Stomach smooth muscle (tissue), 2 donors: ENCODE data around the gene ASPHD2.
"Not testable (repeated sequence)": the region's sequence is repeated elsewhere in the genome, so short reads cannot be mapped to it uniquely, and the experiment has no call there.

Source experiments
- H3K27ac ChIP-seq: one replicate; pipeline ENCODE4 v1.7.0; 2013; ENCODE audit warnings: mild to moderate bottlenecking, low read length, inconsistent platforms
- H3K27me3 ChIP-seq, 2 donors: one replicate each; pipeline ENCODE4 v1.7.0; 2013; ENCODE audit warnings: low read length in 2 of 2; ENCODE audit not compliant: insufficient read depth in 2 of 2, control insufficient read depth in 1 of 2
- H3K36me3 ChIP-seq, 2 donors: one replicate each; pipeline ENCODE4 v1.7.0; 2013; ENCODE audit warnings: low read length in 2 of 2; ENCODE audit not compliant: control insufficient read depth in 2 of 2, insufficient read depth in 2 of 2
- H3K4me1 ChIP-seq: one replicate; pipeline ENCODE4 v1.7.0; 2013; ENCODE audit warnings: low read length; ENCODE audit not compliant: control insufficient read depth, insufficient read depth
- H3K4me3 ChIP-seq, 2 donors: one replicate each; pipeline ENCODE4 v1.7.0; 2013; ENCODE audit warnings: low read length in 2 of 2
- H3K9ac ChIP-seq, 2 donors: one replicate each; pipeline ENCODE4 v1.7.0; 2013; ENCODE audit warnings: low read length in 2 of 2, mild to moderate bottlenecking in 1 of 2
- H3K9me3 ChIP-seq, 2 donors: one replicate each; pipeline ENCODE4 v1.7.0; 2013; ENCODE audit warnings: low read length in 2 of 2; ENCODE audit not compliant: control insufficient read depth in 2 of 2
- donor health status: healthy.
- donor health status: Pancreatic carcinoma.

ASPHD2 gene

DNA sequence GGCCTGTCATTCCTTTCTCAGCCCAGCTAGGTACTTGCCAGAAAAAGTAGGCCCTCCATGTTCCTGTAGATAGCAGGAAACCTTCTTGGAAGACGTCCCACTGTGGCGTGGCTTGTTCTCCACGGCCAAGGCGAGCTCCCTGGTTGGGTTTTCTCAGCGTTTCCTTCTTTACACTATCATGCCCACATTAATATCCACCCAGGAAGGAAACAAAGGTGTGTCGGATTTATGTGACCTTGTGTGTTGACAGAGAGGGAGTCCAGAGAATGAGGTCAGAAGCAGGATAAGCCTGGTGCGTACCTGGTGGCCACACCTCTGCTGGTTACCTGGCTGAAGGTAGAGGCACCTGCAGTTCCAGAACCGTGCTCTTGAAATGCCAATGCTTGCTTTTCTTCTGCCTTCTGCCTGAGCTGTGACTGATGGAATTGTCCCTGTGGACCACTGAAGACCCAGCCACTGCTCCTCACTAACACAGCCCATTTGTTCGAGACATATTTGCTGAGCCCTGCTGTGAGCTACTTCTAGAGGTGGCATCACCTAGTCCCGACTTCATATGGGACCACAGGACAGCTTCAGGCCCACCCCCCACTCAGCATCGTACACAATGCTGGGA lies 7.9 kb downstream of the ASPHD2 start:
- Histone ChIP-seq H3K4me1 (no peaks in the 10 kb centered on the region), H3K27me3 (no peaks in the 10 kb centered on the region), H3K9ac (no peak overlapping the region), H3K27ac (no peak overlapping the region), H3K9me3 (no peaks in the 10 kb centered on the region), H3K36me3 (no peaks in the 10 kb centered on the region), H3K4me3 (no peak overlapping the region)

GRCh38 chr22:26437694-26438392 lies 8.8 kb downstream of the ASPHD2 start:
- Histone ChIP-seq H3K9me3 (no peaks in the 10 kb centered on the region), H3K27ac (no peak overlapping the region), H3K27me3 (no peaks in the 10 kb centered on the region), H3K36me3 (no peaks in the 10 kb centered on the region), H3K4me1 (no peaks in the 10 kb centered on the region), H3K9ac (no peak overlapping the region), H3K4me3 (no peak overlapping the region)

GRCh38 chr22:26438776-26439175 lies 9.7 kb downstream of the ASPHD2 start:
- H3K9ac ChIP-seq, H3K27me3 ChIP-seq, H3K9me3 ChIP-seq, H3K27ac ChIP-seq, H3K4me3 ChIP-seq, H3K36me3 ChIP-seq, H3K4me1 ChIP-seq: not testable (repeated sequence)

- no peaks in the 10 kb centered on the region for H3K4me1 ChIP-seq
- H3K4me3 ChIP-seq = no peak overlapping the region
- H3K27ac ChIP-seq = no peak overlapping the region
- H3K27me3 ChIP-seq = no peaks in the 10 kb centered on the region
- no peaks in the 10 kb centered on the region for H3K9me3 ChIP-seq
- H3K36me3 ChIP-seq = no peaks in the 10 kb centered on the region
- no peak overlapping the region for H3K9ac ChIP-seq
Observed at GRCh38 chr22:26439559-26439958, 10.5 kb downstream of the ASPHD2 start.

- no peaks in the 10 kb centered on the region for H3K9me3 ChIP-seq
- H3K4me3 ChIP-seq = no peak overlapping the region
- H3K27ac ChIP-seq = no peak overlapping the region
- H3K4me1 ChIP-seq = peaks cover 3% of the 10 kb centered on the region
- no peak overlapping the region for H3K9ac ChIP-seq
- no peaks in the 10 kb centered on the region for H3K36me3 ChIP-seq
- no peaks in the 10 kb centered on the region for H3K27me3 ChIP-seq
Observed at GRCh38 chr22:26442086-26442756, 13.2 kb downstream of the ASPHD2 start.

GRCh38 chr22:26443901-26444690 lies 15.0 kb downstream of the ASPHD2 start:
- H3K9me3 ChIP-seq = no peaks in the 10 kb centered on the region
- no peaks in the 10 kb centered on the region for H3K27me3 ChIP-seq
- H3K9ac ChIP-seq = no peak overlapping the region
- peaks cover 10% of the 10 kb centered on the region for H3K4me1 ChIP-seq
- no peak overlapping the region for H3K4me3 ChIP-seq
- no peaks in the 10 kb centered on the region for H3K36me3 ChIP-seq
- H3K27ac ChIP-seq = no peak overlapping the region

- Histone ChIP-seq H3K27me3 (no peaks in the 10 kb centered on the region), H3K9ac (no peak overlapping the region), H3K27ac (no peak overlapping the region), H3K9me3 (no peaks in the 10 kb centered on the region), H3K36me3 (no peaks in the 10 kb centered on the region), H3K4me1 (peaks cover 10% of the 10 kb centered on the region), H3K4me3 (no peak overlapping the region)
Observed at GRCh38 chr22:26444777-26445176, 15.7 kb downstream of the ASPHD2 start.

- H3K36me3 ChIP-seq = peaks cover 1 to 4% of the 10 kb centered on the region in 2 donors
- no peak overlapping the region for H3K4me3 ChIP-seq
Observed at GRCh38 chr22:26445577-26446275, 16.7 kb downstream of the ASPHD2 start.

DNA sequence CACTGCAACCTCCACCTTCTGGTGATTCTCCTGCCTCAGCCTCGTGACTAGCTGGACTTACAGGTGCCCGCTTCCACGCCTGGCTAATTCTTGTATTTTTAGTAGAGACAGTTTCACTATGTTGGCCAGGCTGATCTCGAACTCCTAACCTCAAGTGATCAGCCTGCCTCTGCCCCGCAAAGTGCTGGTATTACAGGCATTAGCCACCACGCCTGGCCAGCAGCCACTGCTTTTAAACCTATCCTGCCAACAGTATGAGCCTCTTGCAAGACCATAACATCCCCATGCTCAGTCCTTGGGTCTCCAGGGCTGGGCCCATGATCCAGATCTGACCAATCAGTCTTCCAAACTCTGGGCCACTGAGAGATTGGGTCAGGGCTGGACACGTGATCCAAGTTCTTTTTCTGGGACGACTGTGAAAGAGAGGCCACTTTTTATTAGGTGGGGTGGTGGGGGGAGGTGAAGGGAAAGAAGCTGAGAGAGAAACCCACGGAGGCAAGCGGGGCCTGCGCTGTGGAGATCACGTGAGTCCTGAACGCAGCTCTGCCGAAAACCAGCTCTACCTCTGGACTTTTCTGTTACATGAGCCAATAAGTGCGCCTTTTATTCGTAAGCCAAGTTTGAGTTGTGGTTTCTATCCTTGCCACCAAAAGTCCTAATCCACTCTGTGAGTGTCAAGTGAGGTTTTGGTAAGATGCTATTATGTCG lies 17.9 kb downstream of the ASPHD2 start:
- no peaks in the 10 kb centered on the region for H3K27me3 ChIP-seq
- peak overlapping the region; percentile 73 for H3K27ac ChIP-seq
- H3K9me3 ChIP-seq = no peaks in the 10 kb centered on the region
- H3K4me1 ChIP-seq = peaks cover 10% of the 10 kb centered on the region
- peaks cover 9% of the 10 kb centered on the region in 2 donors for H3K36me3 ChIP-seq
- H3K4me3 ChIP-seq = peak overlapping the region in 1 of 2 donors; percentile 54
- H3K9ac ChIP-seq = peak overlapping the region in 1 of 2 donors; percentile 64

More at GRCh38 chr22:26445577-26446275, 16.7 kb downstream of the ASPHD2 start:
- Histone ChIP-seq H3K9me3 (no peaks in the 10 kb centered on the region), H3K9ac (no peak overlapping the region), H3K4me1 (peaks cover 10% of the 10 kb centered on the region), H3K27me3 (no peaks in the 10 kb centered on the region), H3K27ac (no peak overlapping the region)
